Subcutaneous abdominal adipose tissue (tissue), 5 donors: ENCODE results near the gene LDB2.

Experiments used
- H3K27ac ChIP-seq: one replicate; pipeline ENCODE4 v1.7.0; 2013; ENCODE audit warnings: low read depth, mild to moderate bottlenecking, inconsistent platforms, low read length, moderate library complexity
- H3K27me3 ChIP-seq, 5 donors: one replicate each; pipeline ENCODE4 v1.7.0; 2013; ENCODE audit warnings: low read length in 5 of 5, inconsistent platforms in 1 of 5; ENCODE audit not compliant: control insufficient read depth in 5 of 5, insufficient read depth in 4 of 5
- H3K36me3 ChIP-seq, 5 donors: one replicate each; pipeline ENCODE4 v1.7.0; 2013; ENCODE audit warnings: low read length in 5 of 5; ENCODE audit not compliant: control insufficient read depth in 5 of 5, insufficient read depth in 5 of 5
- H3K4me1 ChIP-seq, 5 donors: one replicate each; pipeline ENCODE4 v1.7.0; 2013; ENCODE audit warnings: low read length in 5 of 5, mild to moderate bottlenecking in 3 of 5, moderate library complexity in 1 of 5; ENCODE audit not compliant: control insufficient read depth in 5 of 5, insufficient read depth in 5 of 5
- H3K4me3 ChIP-seq, 5 donors: one replicate each; pipeline ENCODE4 v1.7.0; 2013; ENCODE audit warnings: low read length in 5 of 5, low read depth in 1 of 5
- H3K9ac ChIP-seq, 5 donors: one replicate each; pipeline ENCODE4 v1.7.0; 2013; ENCODE audit warnings: low read length in 5 of 5, mild to moderate bottlenecking in 4 of 5, moderate library complexity in 3 of 5
- H3K9me3 ChIP-seq, 5 donors: one replicate each; pipeline ENCODE4 v1.7.0; 2013; ENCODE audit warnings: low read length in 5 of 5; ENCODE audit not compliant: control insufficient read depth in 5 of 5
- donor health status: healthy.
- donor health status: healthy.
- donor health status: healthy.
- donor health status: healthy.
- donor health status: healthy.

LDB2 gene

DNA sequence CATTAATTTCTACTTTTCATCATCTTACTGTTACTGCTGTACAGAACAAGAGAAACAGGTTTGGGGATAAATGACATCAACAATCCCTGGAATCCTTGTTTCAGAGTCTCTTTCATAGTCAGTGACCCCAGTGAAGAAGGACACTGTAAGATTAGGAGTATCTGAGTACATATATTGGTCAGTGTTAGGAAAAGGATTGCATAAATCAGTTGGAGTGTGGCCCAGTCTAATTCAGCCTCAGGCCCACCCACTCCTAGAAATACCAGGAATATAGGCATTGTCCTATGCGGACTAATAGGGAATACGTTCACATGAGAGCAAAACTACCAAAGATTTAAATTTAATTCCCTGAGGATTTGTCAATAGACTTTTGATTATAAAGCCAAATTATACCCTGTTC lies 237.8 kb downstream of the LDB2 start:
- H3K36me3 ChIP-seq = no peaks in the 10 kb centered on the region
- H3K27me3 ChIP-seq = no peaks in the 10 kb centered on the region
- no peak overlapping the region for H3K4me3 ChIP-seq

DNA sequence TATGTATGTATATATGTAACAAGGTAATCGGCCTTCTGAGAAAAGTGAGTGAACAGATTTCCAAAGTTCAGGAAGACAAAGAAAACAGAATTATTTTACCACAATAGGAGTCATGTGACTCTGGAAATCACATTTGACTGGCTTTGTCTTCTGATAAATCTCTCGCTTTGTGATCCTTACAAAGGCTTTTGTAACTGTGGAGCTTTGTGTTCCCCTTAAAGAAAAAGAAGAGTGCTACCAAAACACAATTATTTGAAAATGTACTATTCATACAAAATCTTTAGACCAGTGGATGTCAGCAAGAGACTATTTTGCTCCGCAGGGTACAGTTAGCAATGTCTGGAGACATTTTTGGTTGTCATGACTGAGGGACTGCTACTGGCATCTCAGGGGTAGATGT lies 238.8 kb downstream of the LDB2 start:
- Histone ChIP-seq H3K9me3 (no peaks in the 10 kb centered on the region), H3K9ac (no peak overlapping the region), H3K4me1 (peaks cover 0 to 12% (median 4%) of the 10 kb centered on the region in 5 donors), H3K27me3 (no peaks in the 10 kb centered on the region), H3K4me3 (no peak overlapping the region), H3K36me3 (no peaks in the 10 kb centered on the region), H3K27ac (no peak overlapping the region)

More for the DNA sequence above, 237.8 kb downstream of the LDB2 start:
- peaks cover 0 to 5% (median 2%) of the 10 kb centered on the region in 5 donors for H3K4me1 ChIP-seq
- H3K27ac ChIP-seq = no peak overlapping the region
- no peak overlapping the region for H3K9ac ChIP-seq
- no peaks in the 10 kb centered on the region for H3K9me3 ChIP-seq

DNA sequence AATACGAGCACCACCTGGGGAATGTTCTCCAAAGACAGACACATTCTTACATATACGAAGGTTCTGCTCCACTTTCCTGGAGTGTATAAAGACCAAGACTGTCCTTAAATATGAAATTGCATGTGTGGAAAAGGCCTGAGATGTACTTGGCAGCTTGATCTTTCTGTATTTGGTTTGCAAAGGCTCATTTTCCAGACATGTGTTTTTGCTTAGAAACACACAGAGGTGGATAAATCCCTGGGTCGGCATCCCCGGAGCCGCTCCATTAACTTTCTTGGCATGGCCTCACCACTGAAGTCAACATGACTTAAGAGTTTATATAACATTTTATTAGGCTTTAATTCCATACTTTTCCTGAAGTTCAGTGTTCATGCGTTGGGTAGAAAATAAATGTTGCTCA lies 239.4 kb downstream of the LDB2 start:
- Histone ChIP-seq H3K4me1 (peaks cover 0 to 15% (median 4%) of the 10 kb centered on the region in 5 donors), H3K27ac (no peak overlapping the region), H3K36me3 (no peaks in the 10 kb centered on the region)

DNA sequence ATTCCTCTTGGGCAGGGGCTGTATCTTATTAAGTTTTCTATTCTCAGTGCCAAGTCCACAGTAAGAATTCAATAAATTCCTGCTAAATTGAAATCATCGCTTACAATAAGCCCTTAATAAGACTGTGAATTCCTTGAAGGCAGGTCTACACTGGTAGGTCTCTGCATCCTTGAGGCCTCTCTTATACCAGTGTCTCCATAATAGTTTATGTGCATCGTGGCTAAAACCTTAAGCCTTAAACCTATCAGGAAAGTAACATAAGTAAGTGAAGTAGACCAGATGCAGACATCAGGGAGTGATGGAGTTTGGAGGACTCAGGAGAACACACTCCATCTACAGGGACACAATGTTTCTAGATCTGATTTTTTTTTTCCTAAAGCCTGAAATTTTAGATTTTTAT lies 240.3 kb downstream of the LDB2 start:
- no peaks in the 10 kb centered on the region for H3K9me3 ChIP-seq
- H3K9ac ChIP-seq = no peak overlapping the region
- no peak overlapping the region for H3K4me3 ChIP-seq
- no peak overlapping the region for H3K27ac ChIP-seq
- H3K4me1 ChIP-seq = peaks cover 0 to 23% (median 3%) of the 10 kb centered on the region in 5 donors
- no peaks in the 10 kb centered on the region for H3K36me3 ChIP-seq
- no peaks in the 10 kb centered on the region for H3K27me3 ChIP-seq

More for the DNA sequence above, 239.4 kb downstream of the LDB2 start:
- no peak overlapping the region for H3K9ac ChIP-seq
- H3K27me3 ChIP-seq = no peaks in the 10 kb centered on the region
- H3K4me3 ChIP-seq = no peak overlapping the region
- H3K9me3 ChIP-seq = no peaks in the 10 kb centered on the region

DNA sequence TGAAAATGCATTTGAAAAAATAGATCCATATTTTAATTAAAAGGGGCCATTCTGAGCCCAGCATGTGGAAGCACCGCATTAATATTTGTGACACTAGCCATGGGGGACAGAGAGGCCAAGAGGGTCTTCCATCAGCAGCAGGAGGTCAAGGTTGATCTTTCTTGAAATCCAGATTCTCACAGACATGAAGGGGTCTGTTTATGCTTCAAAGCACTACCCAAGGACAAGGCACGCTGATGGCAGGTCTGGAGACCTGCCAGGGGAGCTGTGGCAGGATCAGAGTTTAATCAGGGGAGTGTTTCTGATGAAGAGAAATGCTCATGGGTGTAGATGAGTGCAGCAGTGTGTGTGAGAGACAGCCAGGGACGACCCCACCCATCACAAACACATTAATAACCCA lies 243.3 kb downstream of the LDB2 start:
- H3K9ac ChIP-seq = no peak overlapping the region
- no peaks in the 10 kb centered on the region for H3K27me3 ChIP-seq
- H3K36me3 ChIP-seq = no peaks in the 10 kb centered on the region
- H3K4me3 ChIP-seq = no peak overlapping the region
- no peaks in the 10 kb centered on the region for H3K9me3 ChIP-seq
- H3K4me1 ChIP-seq = peaks cover 0 to 28% (median 4%) of the 10 kb centered on the region in 5 donors
- no peak overlapping the region for H3K27ac ChIP-seq

DNA sequence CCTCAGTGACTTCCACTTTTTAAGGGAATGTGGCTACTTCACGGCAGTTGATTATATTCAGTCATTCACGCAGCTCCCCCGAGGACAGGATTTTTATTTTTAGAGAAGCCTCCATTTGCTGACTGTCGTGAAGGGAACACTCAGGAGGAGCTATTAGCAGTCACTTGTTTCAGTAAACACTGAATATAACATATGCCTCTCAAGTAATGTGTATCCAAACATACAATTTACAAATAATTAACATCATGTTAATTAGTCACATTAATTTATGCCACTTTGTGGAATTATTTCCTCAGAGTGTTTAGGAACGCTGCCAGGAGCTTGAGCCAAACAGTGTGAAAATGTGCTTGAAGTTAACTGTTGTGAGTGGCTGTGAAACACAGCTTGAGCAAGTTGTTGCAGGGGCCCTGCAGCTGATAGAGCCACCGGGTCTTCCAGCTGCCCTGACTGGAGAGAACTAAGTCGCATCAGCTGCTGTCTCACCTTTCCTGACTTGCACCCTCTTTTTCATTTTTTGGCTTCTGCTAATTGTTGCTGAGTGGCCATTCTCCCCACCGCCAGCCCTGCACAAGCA lies 245.6 kb downstream of the LDB2 start:
- H3K4me1 ChIP-seq = peaks cover 0 to 28% (median 4%) of the 10 kb centered on the region in 5 donors
- no peak overlapping the region for H3K9ac ChIP-seq
- H3K36me3 ChIP-seq = no peaks in the 10 kb centered on the region
- H3K9me3 ChIP-seq = no peaks in the 10 kb centered on the region
- peak overlapping the region in 1 of 5 donors; percentile 16 for H3K4me3 ChIP-seq
- no peaks in the 10 kb centered on the region for H3K27me3 ChIP-seq
- H3K27ac ChIP-seq = no peak overlapping the region

DNA sequence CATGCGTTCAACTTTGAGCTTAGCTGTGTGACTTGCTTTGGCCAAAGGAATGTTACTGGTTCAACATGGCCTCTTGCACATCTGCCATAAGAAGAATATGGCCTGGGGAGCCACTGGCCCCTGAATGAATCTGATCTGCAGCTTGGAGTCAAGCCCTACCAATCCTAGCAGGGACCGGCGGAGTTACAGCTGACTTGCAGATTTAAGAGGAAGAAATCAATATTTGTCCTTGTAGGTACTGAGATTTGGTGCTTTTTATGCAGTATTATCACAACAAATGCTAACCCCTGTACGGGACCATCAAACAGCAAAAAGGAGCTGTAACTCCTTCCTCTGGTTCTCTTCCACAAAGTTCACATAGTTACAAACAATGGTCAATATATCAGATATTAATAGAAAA lies 252.0 kb downstream of the LDB2 start:
- no peak overlapping the region for H3K27ac ChIP-seq
- no peaks in the 10 kb centered on the region for H3K36me3 ChIP-seq
- no peaks in the 10 kb centered on the region for H3K27me3 ChIP-seq
- no peaks in the 10 kb centered on the region for H3K9me3 ChIP-seq
- no peak overlapping the region for H3K4me3 ChIP-seq
- no peak overlapping the region for H3K9ac ChIP-seq
- peaks cover 0 to 3% (median 0%) of the 10 kb centered on the region in 5 donors for H3K4me1 ChIP-seq

DNA sequence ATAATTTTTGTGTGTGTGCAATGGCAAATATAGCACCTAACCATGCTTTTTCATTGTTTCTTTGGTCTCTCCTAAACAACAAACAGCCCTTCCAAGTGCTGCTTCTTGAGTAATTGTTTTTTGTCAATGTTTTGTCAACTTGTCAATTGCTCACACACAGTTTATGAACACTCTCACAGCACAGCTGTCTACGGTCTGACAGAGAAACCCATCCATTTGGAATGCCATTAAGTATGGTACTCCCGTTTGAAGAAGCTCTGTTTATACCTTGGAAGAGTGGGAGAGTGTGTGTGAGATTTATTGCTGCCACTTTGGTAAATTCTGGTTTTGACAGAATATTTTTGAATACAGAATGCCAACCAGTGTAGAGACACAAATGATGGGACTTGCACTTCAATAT lies 254.6 kb downstream of the LDB2 start:
- Histone ChIP-seq H3K4me3 (no peak overlapping the region), H3K27ac (no peak overlapping the region), H3K4me1 (peaks cover 0 to 3% (median 0%) of the 10 kb centered on the region in 5 donors), H3K36me3 (no peaks in the 10 kb centered on the region), H3K27me3 (no peaks in the 10 kb centered on the region), H3K9ac (no peak overlapping the region), H3K9me3 (no peaks in the 10 kb centered on the region)

DNA sequence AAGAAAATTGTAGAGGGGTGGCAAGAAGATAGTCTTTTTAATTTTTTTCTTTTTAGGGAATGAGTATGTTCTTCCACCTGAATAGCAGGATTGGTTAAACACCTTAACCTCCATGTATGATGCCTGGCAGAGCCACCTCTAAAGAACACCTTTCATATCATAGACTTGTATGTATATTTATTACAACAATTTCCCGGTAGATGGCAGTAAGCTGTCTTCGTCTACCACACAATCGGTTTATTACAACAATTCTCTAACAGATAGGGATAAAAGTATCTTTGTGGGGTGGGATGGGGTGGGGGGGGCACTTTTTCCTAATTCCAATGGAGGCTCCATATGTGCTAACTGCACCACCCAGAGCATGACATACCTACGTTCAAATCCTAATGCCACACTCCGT lies 255.5 kb downstream of the LDB2 start:
- no peaks in the 10 kb centered on the region for H3K9me3 ChIP-seq

DNA sequence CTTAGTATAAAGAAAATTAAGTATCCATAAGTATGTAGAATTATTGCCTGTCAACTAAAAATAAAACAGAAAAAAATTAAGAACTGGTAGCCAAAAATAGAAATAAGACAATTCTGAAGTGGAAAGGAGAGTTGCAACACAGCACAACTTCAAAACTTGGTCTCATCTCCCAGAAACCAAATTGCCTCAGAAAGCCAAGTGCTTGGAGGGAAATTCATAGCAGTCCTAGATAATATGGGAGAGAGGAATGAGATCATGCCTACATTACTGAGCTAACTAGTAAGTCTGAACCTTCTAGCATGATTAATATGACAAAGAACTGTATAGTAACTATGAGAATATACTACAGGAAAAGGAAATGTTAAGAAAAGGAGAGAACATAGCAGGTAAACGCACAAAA lies 256.5 kb downstream of the LDB2 start:
- H3K36me3 ChIP-seq = no peaks in the 10 kb centered on the region
- H3K4me3 ChIP-seq = no peak overlapping the region
- H3K27ac ChIP-seq = peak overlapping the region; percentile 20
- no peaks in the 10 kb centered on the region for H3K9me3 ChIP-seq
- H3K27me3 ChIP-seq = no peaks in the 10 kb centered on the region
- peaks cover 0 to 3% (median 0%) of the 10 kb centered on the region in 5 donors for H3K4me1 ChIP-seq
- no peak overlapping the region for H3K9ac ChIP-seq

More for the DNA sequence above, 255.5 kb downstream of the LDB2 start:
- Histone ChIP-seq H3K36me3 (no peaks in the 10 kb centered on the region), H3K4me3 (no peak overlapping the region), H3K9ac (no peak overlapping the region), H3K4me1 (peaks cover 0 to 3% (median 0%) of the 10 kb centered on the region in 5 donors), H3K27me3 (no peaks in the 10 kb centered on the region), H3K27ac (no peak overlapping the region)
